Rectal smooth muscle tissue (tissue), 1 donor: Measurements from ENCODE around the gene XYLT2.

Source experiments
- H3K27ac ChIP-seq: one replicate; pipeline ENCODE4 v1.7.0; 2013; ENCODE audit warnings: low read depth, low read length, inconsistent platforms
- H3K27me3 ChIP-seq: one replicate; pipeline ENCODE4 v1.7.0; 2013; ENCODE audit warnings: low read length; ENCODE audit not compliant: control insufficient read depth, insufficient read depth
- H3K36me3 ChIP-seq: one replicate; pipeline ENCODE4 v1.7.0; 2013; ENCODE audit warnings: low read length; ENCODE audit not compliant: control insufficient read depth, insufficient read depth
- H3K4me1 ChIP-seq: one replicate; pipeline ENCODE4 v1.7.0; 2013; ENCODE audit warnings: low read length; ENCODE audit not compliant: control insufficient read depth, insufficient read depth
- H3K4me3 ChIP-seq: one replicate; pipeline ENCODE4 v1.7.0; 2013; ENCODE audit warnings: low read length
- H3K9ac ChIP-seq: one replicate; pipeline ENCODE4 v1.7.0; 2013; ENCODE audit warnings: low read length

XYLT2 gene

DNA sequence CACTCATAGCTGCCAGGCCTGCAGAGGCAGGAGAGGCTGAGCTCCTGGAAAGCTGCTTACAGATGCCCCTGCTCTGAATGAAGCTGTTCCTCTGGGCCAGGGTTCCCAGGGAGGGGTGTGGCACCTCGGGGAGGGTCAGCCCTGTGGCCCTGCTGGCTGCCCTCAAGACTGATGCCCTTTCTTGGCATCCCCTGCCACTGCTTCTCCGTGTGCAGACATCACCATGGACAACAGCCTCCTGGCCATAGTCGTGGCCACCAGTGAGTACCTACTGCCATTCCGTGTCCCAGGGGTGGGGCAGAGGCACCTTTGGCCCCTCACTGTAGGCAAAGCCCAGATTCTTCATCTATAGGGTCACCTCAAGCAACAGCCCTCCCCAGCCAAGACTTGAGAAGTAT is 18.1 kb downstream of the XYLT2 start:
- H3K4me3 ChIP-seq: no peak overlapping the region
- H3K36me3 ChIP-seq: peaks cover 32% of the 10 kb centered on the region
- no peak overlapping the region for H3K27ac ChIP-seq
- H3K4me1 ChIP-seq: peaks cover 2% of the 10 kb centered on the region
- no peaks in the 10 kb centered on the region for H3K27me3 ChIP-seq
- no peak overlapping the region for H3K9ac ChIP-seq

DNA sequence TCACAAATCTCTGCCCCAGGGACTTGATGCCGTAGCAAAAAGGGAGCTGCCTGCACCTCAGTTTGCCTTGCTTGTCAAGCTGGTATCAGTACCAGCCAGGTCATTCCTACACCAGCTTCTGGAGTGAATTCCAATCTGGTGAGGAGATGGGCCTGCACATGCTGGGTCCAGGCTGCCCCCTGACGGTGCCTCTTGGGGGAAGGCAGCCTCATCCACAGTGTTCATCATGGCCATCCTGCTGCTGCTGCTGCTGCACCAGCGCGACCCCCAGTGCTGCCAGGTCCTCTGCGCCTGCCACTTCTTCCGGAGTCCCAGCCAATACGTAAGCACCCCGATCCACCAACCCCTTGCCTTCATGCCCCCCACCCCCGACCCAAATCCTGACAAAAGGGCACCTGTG is 18.8 kb downstream of the XYLT2 start:
- H3K9ac ChIP-seq: no peak overlapping the region
- no peaks in the 10 kb centered on the region for H3K27me3 ChIP-seq
- no peak overlapping the region for H3K27ac ChIP-seq
- H3K36me3 ChIP-seq: peaks cover 29% of the 10 kb centered on the region
- H3K4me1 ChIP-seq: peaks cover 2% of the 10 kb centered on the region
- H3K4me3 ChIP-seq: no peak overlapping the region

DNA sequence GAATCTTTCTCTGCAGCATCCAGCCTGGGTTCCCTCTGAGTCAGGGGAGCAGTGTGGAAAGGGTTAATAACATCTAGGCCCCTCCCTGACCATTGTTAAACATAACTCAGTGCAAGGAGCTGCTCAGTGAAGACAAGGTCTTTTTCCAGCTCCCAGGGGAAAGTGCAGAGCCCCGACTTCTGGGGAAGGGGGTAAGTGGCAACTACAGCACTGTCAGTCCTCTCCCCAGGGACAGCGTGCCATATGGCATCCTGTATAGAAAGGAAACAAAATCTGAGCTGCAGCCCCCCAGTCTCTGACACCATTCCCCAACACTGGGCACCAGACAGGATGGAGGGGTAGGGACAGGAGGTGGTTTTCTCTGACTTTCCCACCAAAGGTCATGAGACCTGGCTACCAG is 19.2 kb downstream of the XYLT2 start:
- Histone ChIP-seq H3K27me3 (no peaks in the 10 kb centered on the region), H3K36me3 (peaks cover 33% of the 10 kb centered on the region), H3K9ac (no peak overlapping the region), H3K27ac (no peak overlapping the region), H3K4me1 (peaks cover 2% of the 10 kb centered on the region), H3K4me3 (no peak overlapping the region)

DNA sequence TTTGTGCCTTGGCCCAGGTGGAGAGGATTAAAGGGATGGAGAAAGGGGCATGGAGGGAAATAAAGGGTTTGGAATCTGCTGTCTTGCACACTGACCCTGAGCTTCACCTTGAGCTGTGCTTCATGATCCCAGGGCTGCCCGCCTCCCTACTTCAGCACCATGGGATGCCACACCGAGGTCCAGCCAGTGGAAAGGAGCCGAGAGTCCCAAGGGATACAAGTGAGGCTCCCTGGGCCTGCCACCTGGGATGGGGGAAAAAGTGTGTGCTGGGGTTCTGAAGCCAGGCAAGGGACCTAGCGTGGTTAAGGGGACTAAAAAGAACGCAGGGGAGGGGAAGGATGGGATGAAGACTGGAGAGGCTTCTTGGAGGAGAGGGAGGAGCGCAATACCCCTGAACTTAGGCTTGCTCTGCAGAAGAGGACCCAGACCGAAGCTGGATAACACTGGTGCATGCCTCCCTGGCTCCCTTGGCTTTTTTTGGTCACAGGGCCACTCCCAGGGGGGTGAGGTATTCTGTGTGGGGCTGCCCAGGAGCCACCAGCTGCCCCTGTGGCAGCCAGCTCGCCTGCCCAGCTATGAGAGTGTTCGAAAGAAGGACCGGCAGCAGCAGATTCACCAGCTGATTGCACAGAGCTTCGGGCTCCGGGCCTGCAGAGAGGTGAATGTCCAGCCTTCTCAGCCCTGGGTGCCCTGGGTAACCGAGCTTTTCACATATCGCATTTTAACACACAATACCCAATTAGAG is 19.9 kb downstream of the XYLT2 start:
- Histone ChIP-seq H3K9ac (no peak overlapping the region), H3K27ac (no peak overlapping the region), H3K27me3 (no peaks in the 10 kb centered on the region), H3K36me3 (peaks cover 37% of the 10 kb centered on the region), H3K4me3 (no peak overlapping the region), H3K4me1 (peaks cover 2% of the 10 kb centered on the region)

DNA sequence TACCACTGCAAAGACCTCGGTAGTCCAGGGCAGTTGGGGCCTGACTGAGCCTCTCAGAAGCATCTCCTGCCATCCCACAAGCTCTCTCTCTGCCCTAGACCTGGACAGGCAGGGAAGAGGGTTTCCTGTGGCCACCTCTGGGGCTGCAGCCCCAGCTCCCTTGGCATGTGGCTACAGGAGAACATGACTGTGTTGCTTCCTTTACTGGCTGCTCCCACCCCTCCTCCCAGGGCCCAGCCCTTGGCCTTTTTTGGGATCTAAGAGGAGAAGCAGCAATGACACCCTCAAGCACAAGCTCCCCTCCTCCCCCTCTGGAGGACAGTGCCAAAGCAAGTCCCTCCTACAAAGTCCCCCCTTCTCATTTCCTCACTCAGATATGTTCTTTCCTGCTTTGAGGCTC is 21.5 kb downstream of the XYLT2 start:
- Histone ChIP-seq H3K27ac (no peak overlapping the region), H3K4me1 (peaks cover 5% of the 10 kb centered on the region), H3K36me3 (peaks cover 37% of the 10 kb centered on the region), H3K27me3 (no peaks in the 10 kb centered on the region), H3K9ac (no peak overlapping the region), H3K4me3 (no peak overlapping the region)

DNA sequence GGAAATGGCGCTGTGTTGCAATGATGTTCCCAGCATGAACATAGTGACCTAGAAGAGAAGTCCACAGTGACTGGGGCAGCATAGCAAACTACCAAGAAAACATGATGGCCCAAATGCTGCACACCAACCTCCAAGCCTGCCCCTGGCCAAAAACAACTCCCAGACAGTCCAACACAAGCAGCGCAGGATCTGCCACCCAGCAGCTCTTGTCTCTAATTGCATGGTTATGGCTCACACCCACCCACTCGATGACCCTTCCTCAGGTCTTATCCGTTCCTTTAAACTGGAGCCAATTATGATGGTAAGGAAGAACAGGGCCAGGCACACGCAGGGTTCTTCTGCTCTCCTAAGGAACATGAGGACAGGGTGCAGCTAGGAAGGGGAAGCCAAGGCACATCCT is 24.1 kb downstream of the XYLT2 start:
- peaks cover 37% of the 10 kb centered on the region for H3K36me3 ChIP-seq
- H3K9ac ChIP-seq: no peak overlapping the region
- H3K27ac ChIP-seq: no peak overlapping the region
- peaks cover 5% of the 10 kb centered on the region for H3K4me1 ChIP-seq
- H3K27me3 ChIP-seq: no peaks in the 10 kb centered on the region
- no peak overlapping the region for H3K4me3 ChIP-seq

DNA sequence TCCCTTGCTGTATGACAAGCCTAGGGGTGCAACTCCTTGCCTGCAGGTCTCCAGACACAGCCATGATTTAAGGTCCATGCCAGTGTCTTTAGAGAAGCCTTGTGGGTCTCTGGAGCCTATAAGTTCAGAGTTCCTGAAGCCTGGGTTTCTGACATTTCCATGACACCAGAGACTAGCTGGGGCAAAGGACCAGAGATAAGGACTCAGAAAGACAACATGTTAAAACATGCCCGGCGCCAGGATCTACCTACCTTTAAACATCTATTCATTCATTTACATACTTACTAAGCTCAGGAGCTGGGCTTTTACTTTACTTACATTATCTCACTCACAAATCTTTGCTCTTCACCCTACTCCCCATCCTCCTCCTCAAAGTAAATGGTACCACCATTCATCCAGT is 25.6 kb downstream of the XYLT2 start:
- Histone ChIP-seq H3K27me3 (no peaks in the 10 kb centered on the region), H3K9ac (no peak overlapping the region), H3K4me3 (peak overlapping the region; percentile 98), H3K27ac (no peak overlapping the region), H3K36me3 (peaks cover 26% of the 10 kb centered on the region), H3K4me1 (peaks cover 5% of the 10 kb centered on the region)

DNA sequence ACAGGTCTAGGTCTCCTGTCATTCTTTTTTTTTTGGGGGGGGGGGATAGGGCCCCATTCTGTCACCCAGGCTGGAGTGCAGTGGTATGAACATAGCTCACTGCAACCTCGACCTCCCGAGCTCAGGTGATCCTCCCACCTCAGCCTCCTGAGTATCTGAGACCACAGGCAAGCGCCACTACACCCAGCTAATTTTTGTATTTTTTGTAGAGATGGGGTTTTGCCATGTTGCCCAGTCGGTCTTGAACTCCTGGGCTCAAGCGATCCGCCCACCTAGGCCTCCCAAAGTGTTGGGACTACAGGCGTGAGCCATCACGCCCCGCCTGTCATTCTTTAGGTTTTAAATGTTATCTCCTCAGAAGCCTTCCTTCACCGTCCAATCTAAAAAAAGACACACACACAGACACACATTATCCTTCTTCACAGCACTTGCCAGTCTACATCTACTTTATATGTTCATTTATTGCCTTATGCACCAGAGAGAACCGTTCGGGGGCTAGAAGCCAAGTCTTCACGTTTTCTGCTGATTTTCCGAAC is 26.4 kb downstream of the XYLT2 start:
- peak overlapping the region; percentile 98 for H3K4me3 ChIP-seq
- no peaks in the 10 kb centered on the region for H3K27me3 ChIP-seq
- peak overlapping the region; percentile 93 for H3K27ac ChIP-seq
- peaks cover 5% of the 10 kb centered on the region for H3K4me1 ChIP-seq
- H3K9ac ChIP-seq: peak overlapping the region; percentile 79
- H3K36me3 ChIP-seq: peaks cover 21% of the 10 kb centered on the region

DNA sequence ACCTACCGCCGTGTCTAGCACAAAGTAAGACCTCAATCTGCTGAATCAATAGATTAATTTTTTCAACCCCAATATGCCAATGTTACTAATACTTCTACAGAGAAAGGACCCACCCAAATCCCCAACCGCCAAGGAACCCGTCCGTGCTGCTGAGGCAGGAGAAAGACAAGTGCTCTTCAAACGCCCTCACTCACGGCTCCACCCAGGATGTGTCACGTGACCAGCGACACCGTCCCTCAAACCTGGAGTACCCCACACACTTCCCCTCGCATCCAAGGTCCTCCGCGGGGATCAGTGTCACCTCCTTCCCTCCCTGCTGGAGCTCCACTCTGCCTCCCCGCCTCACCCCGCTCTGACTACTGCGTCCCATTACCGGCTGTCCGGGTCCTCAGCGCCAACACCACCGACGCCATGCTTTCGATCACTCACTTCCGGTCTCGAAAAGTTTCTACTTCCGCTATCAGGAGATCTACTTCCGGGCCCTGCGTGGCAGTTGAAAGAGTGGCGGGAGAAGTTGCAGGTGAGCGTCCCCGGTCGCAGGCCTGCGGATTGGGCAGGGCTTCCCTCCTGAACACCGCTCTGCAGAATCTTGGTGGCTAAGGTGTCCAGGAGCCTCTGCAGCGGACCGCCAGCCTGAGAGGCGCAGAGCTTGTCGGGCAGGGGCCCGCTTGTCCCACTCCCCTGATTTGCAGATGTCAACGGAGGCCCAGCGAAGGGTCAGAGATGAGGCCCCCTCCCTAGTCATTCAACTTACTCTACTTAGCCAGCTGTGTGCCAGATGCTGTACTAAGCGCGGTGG is 27.0 kb downstream of the XYLT2 start, which contains the start of the genes EME1 and MRPL27:
Gene EME1 (plus strand): TSS at position 472 of the 799 bp plus-strand sequence. CDS start 1,980 bp downstream, outside the sequence.
Gene MRPL27 (minus strand): TSS at position 427 of the 799 bp plus-strand sequence. CDS start 14 bp downstream, at position 413.
- peak within 1 kb of the TSS; percentile 98 for H3K4me3 ChIP-seq
- H3K4me1 ChIP-seq: peaks cover 5% of the 10 kb centered on the region
- H3K27ac ChIP-seq: peak within 1 kb of the TSS; percentile 93
- peak within 1 kb of the TSS; percentile 79 for H3K9ac ChIP-seq
- H3K36me3 ChIP-seq: peaks cover 14% of the 10 kb centered on the region
- no peaks in the 10 kb centered on the region for H3K27me3 ChIP-seq

DNA sequence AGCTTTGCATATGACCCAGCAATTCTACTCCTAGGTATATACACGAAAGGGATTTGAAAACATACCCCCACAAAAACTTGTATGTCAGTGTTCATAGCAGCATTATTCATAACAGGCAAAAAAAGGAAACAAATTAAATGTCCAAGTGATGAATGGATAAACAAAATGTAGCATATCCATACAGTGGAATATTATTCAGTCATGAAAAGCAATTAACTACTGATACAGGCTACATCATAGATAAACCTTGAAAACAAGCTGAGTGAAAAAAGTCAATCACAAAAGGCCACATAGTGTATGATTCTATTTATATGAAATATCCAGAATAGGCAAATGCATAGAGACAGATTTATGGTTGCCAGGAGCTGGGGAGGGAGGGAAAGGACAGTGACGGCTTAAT is 27.8 kb downstream of the XYLT2 start:
- Histone ChIP-seq H3K4me1 (peaks cover 5% of the 10 kb centered on the region), H3K36me3 (peaks cover 11% of the 10 kb centered on the region), H3K9ac (no peak overlapping the region), H3K27ac (no peak overlapping the region), H3K27me3 (no peaks in the 10 kb centered on the region), H3K4me3 (no peak overlapping the region)

DNA sequence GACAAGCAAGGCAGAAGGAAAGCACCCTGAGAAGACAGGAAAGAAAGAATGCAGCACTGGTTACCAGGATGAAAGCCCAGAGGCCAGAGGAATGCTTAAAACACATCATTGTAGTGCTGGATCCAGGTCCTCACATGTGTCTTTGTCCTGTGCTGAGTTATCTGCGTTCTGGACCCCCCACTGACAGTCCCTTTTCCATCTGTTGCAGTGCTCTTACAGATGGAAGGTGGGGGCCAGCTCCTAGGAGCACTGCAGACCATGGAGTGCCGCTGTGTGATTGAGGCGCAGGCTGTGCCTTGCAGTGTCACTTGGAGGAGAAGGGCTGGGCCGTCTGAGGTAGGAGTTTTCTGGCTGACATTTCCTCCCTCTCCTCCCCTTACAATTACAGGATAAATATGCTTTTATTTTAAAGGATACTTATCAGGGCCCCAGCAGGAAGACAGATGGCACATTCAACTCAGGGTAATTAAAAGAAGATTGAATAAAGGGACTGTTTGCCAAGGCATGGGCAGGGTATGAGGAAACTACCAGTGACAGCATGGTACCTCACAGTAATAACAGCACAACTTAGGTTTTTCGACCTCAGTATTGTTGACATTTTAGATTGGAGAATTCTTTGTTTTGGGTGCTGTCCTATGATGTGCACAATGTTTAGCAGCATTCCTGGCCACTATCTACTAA is 30.1 kb downstream of the XYLT2 start:
- H3K4me3 ChIP-seq: no peak overlapping the region
- no peak overlapping the region for H3K27ac ChIP-seq
- no peak overlapping the region for H3K9ac ChIP-seq
- no peaks in the 10 kb centered on the region for H3K27me3 ChIP-seq
- H3K36me3 ChIP-seq: peaks cover 8% of the 10 kb centered on the region
- peaks cover 5% of the 10 kb centered on the region for H3K4me1 ChIP-seq
